Measurements from ENCODE around the gene KCNK15. TPM values are rescaled to one million over a fixed set of nuclear protein-coding genes. Genes with fewer than 3 reads are reported as not detected.

KCNK15 gene
- total RNA-seq, 1 donor from 2014 or later = 62.6 TPM

DNA sequence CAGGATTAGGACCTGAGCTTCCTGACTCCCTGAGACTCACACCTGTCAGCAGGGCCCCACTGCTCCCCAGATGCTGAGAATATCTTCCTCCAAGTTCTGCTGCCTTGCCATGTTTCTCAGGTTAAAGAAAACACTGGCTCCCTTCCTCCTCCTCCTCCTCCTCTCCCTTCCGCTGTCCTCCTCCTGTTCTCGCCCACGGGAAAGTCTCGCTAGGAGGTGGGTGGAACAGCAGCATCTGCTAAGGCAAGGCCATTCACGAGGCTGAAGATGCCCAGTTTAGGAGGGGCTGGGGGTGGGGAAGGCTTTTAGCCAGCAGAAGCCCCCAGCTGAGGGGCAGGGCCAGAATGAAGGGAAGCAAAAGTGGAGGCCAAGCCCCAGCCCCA, 23.8 kb downstream of the KCNK15 start:
- intact Hi-C loops (cut with DNase I) = no loop called here
- TF ChIP-seq, protein P1, sequence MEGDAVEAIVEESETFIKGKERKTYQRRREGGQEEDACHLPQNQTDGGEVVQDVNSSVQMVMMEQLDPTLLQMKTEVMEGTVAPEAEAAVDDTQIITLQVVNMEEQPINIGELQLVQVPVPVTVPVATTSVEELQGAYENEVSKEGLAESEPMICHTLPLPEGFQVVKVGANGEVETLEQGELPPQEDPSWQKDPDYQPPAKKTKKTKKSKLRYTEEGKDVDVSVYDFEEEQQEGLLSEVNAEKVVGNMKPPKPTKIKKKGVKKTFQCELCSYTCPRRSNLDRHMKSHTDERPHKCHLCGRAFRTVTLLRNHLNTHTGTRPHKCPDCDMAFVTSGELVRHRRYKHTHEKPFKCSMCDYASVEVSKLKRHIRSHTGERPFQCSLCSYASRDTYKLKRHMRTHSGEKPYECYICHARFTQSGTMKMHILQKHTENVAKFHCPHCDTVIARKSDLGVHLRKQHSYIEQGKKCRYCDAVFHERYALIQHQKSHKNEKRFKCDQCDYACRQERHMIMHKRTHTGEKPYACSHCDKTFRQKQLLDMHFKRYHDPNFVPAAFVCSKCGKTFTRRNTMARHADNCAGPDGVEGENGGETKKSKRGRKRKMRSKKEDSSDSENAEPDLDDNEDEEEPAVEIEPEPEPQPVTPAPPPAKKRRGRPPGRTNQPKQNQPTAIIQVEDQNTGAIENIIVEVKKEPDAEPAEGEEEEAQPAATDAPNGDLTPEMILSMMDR (IDR thresholded peaks at IDR 0.05) = no peak
- Histone ChIP-seq H3K4me1 (no peaks in the 10 kb centered on the region), H3K4me3 (no peak overlapping the region), H3K27me3 (no peaks in the 10 kb centered on the region), H3K36me3 (no peaks in the 10 kb centered on the region), H3K9me3 (no peaks in the 10 kb centered on the region), H3K27ac (no peak overlapping the region)
- no peak for DNase-seq (ENCODE audit: low spot score in 2 of 2)

DNA sequence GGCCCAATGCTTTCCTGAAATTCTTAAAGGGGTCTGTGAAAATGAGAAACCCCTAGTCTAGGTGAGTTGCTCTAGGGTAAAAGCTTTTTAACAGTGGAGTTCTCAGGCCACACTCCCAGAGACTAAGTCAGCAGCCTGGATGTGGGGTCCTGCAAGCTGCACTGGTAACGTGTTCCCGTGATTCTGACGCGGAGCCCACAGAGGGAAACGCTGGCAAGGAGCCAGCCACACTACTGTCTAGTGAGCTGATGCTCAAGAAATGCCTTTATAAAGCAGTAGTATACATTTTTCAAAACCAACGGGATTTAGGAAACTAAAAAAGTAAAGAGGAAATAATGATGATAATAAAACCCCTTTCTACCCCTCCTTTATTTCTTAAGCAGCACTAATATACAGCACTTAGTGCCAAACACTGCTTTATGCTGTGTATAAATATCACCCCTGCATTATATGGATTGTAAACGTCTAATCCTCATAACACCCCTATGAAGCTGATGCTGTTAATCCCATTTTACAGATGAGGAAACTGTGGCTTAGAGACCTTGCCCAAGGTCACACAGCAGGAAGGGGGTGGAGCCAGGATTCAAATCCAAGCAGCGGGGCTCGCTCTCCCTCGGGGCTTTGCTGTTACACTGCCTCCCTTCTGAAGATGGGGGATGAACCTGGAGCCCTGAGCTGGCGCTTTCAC, 25.0 kb downstream of the KCNK15 start:
- no peaks in the 10 kb centered on the region for H3K36me3 ChIP-seq
- TF ChIP-seq, protein P1 (IDR thresholded peaks at IDR 0.05) = no peak
- no peak overlapping the region for H3K4me3 ChIP-seq
- H3K4me1 ChIP-seq = no peaks in the 10 kb centered on the region
- no peaks in the 10 kb centered on the region for H3K9me3 ChIP-seq
- DNase-seq (ENCODE audit: low spot score in 2 of 2) = no peak
- no peak overlapping the region for H3K27ac ChIP-seq
- no peaks in the 10 kb centered on the region for H3K27me3 ChIP-seq
- intact Hi-C loops (cut with DNase I) = no loop called here

DNA sequence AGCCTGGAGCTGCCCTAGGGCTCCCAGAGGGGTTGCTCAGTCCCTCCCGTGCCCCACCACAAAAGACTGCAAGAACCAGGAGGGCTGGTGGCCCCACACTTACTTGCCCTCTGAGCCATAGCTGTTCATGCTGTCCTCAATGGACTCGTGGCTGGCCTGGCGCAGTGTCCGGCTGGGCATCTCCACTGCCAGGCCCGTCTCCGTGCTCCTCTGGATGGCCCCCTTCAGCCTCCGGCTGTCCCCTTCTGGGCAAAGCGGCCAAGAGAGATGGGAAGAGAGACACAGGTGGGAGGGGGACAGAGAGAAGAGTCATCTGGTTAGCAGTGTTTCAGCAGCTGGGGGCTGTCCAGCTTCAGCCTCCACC, 25.5 kb downstream of the KCNK15 start:
- TF ChIP-seq, protein P1 (IDR thresholded peaks at IDR 0.05) = no peak
- H3K4me3 ChIP-seq = no peak overlapping the region
- no peaks in the 10 kb centered on the region for H3K4me1 ChIP-seq
- H3K9me3 ChIP-seq = no peaks in the 10 kb centered on the region
- H3K27me3 ChIP-seq = no peaks in the 10 kb centered on the region
- intact Hi-C loops (cut with DNase I) = no loop called here
- no peak overlapping the region for H3K27ac ChIP-seq
- DNase-seq (ENCODE audit: low spot score in 2 of 2) = no peak
- H3K36me3 ChIP-seq = no peaks in the 10 kb centered on the region

DNA sequence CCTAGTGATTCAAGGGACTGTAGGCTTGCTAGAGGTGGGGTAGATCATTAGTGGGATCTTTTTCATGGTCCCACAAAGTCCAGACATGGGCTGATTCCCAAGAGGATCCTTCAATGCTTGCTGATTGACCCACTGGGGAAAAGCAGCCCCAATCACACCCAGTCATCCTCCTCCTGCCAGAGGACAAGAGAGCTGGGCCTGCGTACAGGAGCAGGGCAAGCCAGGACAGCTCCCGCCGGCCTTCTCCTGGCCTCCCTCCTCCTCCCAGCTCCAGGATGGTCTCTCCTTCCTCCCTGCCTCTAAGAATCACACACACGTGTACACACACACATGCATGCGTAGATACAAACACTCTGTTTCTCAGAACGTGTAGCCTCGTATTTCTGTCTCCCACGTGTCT, 27.0 kb downstream of the KCNK15 start:
- no peak overlapping the region for H3K4me3 ChIP-seq
- intact Hi-C loops (cut with DNase I) = no loop called here

DNA sequence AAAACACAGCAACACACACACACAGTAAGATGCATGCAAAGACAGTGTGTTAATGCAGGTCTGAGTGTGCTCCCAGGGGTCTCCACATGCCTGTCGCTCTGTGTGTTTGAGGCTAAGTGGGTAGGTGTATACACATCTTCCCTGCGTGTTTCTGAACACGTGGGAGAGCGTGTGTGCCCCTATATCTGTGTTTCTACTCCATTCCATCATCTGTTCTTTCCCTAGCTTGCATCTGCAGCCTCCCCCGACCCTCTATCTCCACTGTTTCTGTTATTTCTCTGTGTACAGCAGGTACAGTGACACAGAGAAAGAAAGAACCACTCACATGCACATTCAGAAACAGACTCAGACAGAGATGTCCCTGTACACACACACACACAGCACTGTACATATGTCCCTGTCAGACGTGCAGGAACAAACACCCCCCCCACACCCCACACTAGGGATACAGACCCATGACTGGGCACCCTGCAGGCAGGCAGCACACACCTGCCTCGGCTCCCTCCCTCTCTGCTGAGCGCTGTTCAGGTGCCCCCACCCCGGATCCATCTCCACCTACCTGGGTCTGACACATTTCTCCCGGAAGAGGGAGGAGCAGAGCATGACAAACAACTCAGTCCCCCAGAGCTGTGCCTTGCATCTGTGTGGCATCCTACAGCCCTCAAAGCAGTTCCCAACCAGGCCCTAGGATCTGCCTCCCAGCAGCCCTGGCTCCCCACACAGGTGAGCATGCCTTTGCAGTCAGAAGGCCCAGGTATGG, 27.6 kb downstream of the KCNK15 start:
- intact Hi-C loops (cut with DNase I) = no loop called here
- no peak for DNase-seq (ENCODE audit: low spot score in 2 of 2)
- H3K9me3 ChIP-seq = no peaks in the 10 kb centered on the region
- TF ChIP-seq, protein P1 (IDR thresholded peaks at IDR 0.05) = no peak
- no peak overlapping the region for H3K27ac ChIP-seq
- H3K4me1 ChIP-seq = no peaks in the 10 kb centered on the region
- H3K4me3 ChIP-seq = no peak overlapping the region
- no peaks in the 10 kb centered on the region for H3K36me3 ChIP-seq
- H3K27me3 ChIP-seq = no peaks in the 10 kb centered on the region

More for the DNA sequence above, 27.0 kb downstream of the KCNK15 start:
- Histone ChIP-seq H3K27me3 (no peaks in the 10 kb centered on the region), H3K36me3 (no peaks in the 10 kb centered on the region), H3K9me3 (no peaks in the 10 kb centered on the region), H3K4me1 (no peaks in the 10 kb centered on the region), H3K27ac (no peak overlapping the region)
- TF ChIP-seq, protein P1 (IDR thresholded peaks at IDR 0.05) = no peak
- DNase-seq (ENCODE audit: low spot score in 2 of 2) = no peak

All from ascending aorta (tissue), 2 donors.